Esophagus squamous epithelium (tissue), 5 donors: ENCODE data around the gene KCTD5. TPM values are rescaled to one million over a fixed set of nuclear protein-coding genes. Genes with fewer than 3 reads are reported as not detected.

Experiments
- DNase-seq: peaks from one replicate; lab custom pipeline; 2025; lab: John Stamatoyannopoulos, UW
- H3K27ac ChIP-seq, 4 donors: fragments of 200-600 bp; sonication (generic); one replicate each; pipeline ENCODE4 v1.5.1; 2016 to 2019; ENCODE audit warnings: mild to moderate bottlenecking in 1 of 4
- H3K27me3 ChIP-seq, 4 donors: fragments of 200-600 bp; sonication (generic); 1 replicate in 3 of 4; 2 replicates in 1 of 4; pipeline versions ENCODE4 v1.5.1 to v1.6.0; 2017 to 2021; ENCODE audit warnings: antibody characterized with exemption in 1 of 4
- H3K36me3 ChIP-seq, 3 donors: fragments of 200-600 bp; sonication (generic); one replicate each; pipeline ENCODE4 v1.5.1; 2016 to 2019
- H3K4me1 ChIP-seq, 3 donors: fragments of 200-600 bp; sonication (generic); one replicate each; pipeline ENCODE4 v1.5.1; 2017 to 2019
- H3K4me3 ChIP-seq, 4 donors: fragments of 200-600 bp; sonication (generic); 1 replicate in 3 of 4; 2 replicates in 1 of 4; pipeline ENCODE4 v1.5.1; 2016 to 2019; ENCODE audit warnings: mild to moderate bottlenecking in 2 of 4, moderate library complexity in 1 of 4
- H3K9me3 ChIP-seq, 3 donors: fragments of 200-600 bp; sonication (generic); one replicate each; pipeline ENCODE4 v1.5.1; 2016 to 2019
- POLR2A ChIP-seq, 4 donors: fragments of 450-650 bp; IDR thresholded peaks; one replicate each; pipeline ENCODE4 v1.6.1; 2017; ENCODE audit warnings: antibody characterized with exemption in 4 of 4, mild to moderate bottlenecking in 4 of 4, moderate library complexity in 3 of 4
- WGBS, 2 donors: methylation state at CpG; one replicate each; pipeline ENCODE4 v1.1.5; 2018; 5-methylcytosine and 5-hydroxymethylcytosine counted together
- intact Hi-C: fragments of 100-400 bp; cut with DNase I; formaldehyde crosslinking; loops from one replicate; pipeline ENCODE4 v1.15.0; 2022
- total RNA-seq, 4 donors: library from RNA; depleted of rRNA; stranded (reverse); fragments of >200 nt; gene quantifications; one replicate each; pipeline ENCODE4 v1.1.0, GENCODE V29; 2016
- TF ChIP-seq, protein P1 (sequence below), 6 experiments: fragments of 450-650 bp in 4 of 6; fragments of 200-600 bp in 2 of 6; sonication (generic) in 2 of 6; IDR thresholded peaks; one replicate each; pipeline ENCODE4 v1.5.1; 2016 to 2019; ENCODE audit warnings: antibody characterized with exemption in 6 of 6, mild to moderate bottlenecking in 4 of 6, moderate library complexity in 4 of 6
- donor health status: DM: yes; HTN: yes; CAD: no.

Gene KCTD5
- total RNA-seq, 4 donors from 2014 or later: 24.8 to 51.9 (median 40.3) TPM

DNA sequence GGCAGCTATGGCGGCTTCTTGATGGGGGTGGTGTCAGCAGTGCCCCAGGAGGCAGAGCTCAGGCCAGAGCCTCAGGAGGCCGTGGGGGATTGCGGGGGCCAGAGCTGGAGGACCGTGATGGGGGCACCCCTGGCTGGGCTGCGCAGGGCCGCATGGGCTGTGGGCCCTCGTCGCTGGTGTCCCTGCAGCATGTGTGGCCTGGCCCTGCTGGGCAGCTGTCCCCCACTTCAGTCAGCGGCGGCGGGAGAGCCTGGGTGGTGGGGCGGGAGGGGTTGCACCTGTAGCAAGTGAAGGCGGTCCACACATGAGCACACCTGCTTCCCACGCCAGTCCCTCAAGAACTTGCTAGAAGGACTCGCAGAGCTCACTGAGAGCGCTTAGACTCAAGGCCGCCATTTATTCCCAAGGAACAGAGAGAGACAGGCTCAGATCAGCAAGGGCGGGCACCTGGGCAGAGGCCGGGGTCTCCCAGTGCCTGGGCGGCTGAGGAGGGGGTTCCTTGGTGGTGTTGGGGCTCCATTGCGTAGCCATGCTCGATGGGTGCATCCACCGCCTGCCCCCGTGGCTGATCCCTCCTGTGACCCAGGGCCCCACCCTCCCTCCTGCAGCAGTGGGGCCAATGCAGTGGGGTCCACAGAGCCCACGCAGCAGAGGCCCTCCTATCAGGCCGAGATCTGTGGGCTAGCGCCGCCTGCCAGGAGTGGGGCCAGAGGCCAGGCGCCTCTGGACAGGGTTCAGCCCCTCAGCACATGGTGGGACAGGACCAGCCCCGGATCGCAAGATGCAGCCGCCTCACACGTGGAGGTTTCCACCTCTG, 22.1 kb downstream of the KCTD5 start:
- no peaks in the 10 kb centered on the region for H3K4me1 ChIP-seq
- peaks cover 58 to 100% (median 72%) of the 10 kb centered on the region in 3 donors for H3K36me3 ChIP-seq
- WGBS, 2 donors: 80 to 100% methylated on average over 2 of the region's 33 CpGs
- H3K27me3 ChIP-seq: no peaks in the 10 kb centered on the region
- no peak overlapping the region for H3K4me3 ChIP-seq
- H3K9me3 ChIP-seq: no peaks in the 10 kb centered on the region
- intact Hi-C loops: no loop called here
- no peak for DNase-seq
- TF ChIP-seq POLR2A (IDR thresholded peaks at IDR 0.05): no peak
- TF ChIP-seq, protein P1, sequence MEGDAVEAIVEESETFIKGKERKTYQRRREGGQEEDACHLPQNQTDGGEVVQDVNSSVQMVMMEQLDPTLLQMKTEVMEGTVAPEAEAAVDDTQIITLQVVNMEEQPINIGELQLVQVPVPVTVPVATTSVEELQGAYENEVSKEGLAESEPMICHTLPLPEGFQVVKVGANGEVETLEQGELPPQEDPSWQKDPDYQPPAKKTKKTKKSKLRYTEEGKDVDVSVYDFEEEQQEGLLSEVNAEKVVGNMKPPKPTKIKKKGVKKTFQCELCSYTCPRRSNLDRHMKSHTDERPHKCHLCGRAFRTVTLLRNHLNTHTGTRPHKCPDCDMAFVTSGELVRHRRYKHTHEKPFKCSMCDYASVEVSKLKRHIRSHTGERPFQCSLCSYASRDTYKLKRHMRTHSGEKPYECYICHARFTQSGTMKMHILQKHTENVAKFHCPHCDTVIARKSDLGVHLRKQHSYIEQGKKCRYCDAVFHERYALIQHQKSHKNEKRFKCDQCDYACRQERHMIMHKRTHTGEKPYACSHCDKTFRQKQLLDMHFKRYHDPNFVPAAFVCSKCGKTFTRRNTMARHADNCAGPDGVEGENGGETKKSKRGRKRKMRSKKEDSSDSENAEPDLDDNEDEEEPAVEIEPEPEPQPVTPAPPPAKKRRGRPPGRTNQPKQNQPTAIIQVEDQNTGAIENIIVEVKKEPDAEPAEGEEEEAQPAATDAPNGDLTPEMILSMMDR (IDR thresholded peaks at IDR 0.05): no peak
- no peak overlapping the region for H3K27ac ChIP-seq

DNA sequence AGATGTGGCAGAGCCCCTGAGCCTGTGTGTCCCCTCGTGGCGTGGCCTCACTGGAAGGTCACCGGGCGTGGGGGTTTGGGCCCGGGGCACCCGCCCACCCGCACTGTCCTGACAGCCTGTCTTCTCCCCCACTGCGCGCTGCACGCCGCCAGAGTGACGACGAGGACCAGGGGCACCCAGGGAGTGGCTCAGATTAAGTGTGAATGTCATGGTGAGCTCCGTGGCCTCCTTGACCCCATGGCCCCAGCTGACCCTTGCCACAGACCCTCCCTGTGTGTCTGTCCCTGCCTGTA, 22.6 kb downstream of the KCTD5 start:
- H3K9me3 ChIP-seq: no peaks in the 10 kb centered on the region
- no peak for DNase-seq
- 100% methylated on average over 1 of the region's 14 CpGs; no CpG with 5 or more reads in 1 of the 2 donors for WGBS, 2 donors
- H3K4me3 ChIP-seq: no peak overlapping the region
- peaks cover 53 to 100% (median 69%) of the 10 kb centered on the region in 3 donors for H3K36me3 ChIP-seq
- no peak for TF ChIP-seq POLR2A (IDR thresholded peaks at IDR 0.05)
- TF ChIP-seq, protein P1 (IDR thresholded peaks at IDR 0.05): no peak
- H3K27ac ChIP-seq: no peak overlapping the region
- H3K27me3 ChIP-seq: no peaks in the 10 kb centered on the region
- intact Hi-C loops: no loop called here
- no peaks in the 10 kb centered on the region for H3K4me1 ChIP-seq

DNA sequence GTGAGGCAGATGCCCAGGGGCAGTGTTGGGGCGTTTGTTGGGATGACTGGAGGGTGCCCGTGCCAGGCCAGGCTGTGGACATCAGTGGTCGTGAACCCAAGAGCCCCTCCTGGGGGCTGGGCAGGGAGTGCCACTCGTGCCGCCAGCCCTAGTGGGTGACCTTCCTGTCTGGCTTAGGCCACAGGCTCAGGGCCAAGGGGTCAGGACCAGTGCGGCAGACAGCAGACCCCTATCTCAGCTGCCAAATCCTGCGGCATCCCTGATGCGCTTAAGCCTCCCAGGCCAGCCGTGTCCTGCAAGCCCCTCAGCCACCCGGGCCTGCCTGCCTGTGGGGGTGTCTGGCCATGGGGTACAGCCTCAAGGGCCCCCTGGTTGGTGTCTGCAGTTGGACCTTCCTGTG, 23.0 kb downstream of the KCTD5 start:
- WGBS, 2 donors: 90% methylated on average over 2 of the region's 10 CpGs; no CpG with 5 or more reads in 1 of the 2 donors
- no peak overlapping the region for H3K27ac ChIP-seq
- intact Hi-C loops: no loop called here
- no peaks in the 10 kb centered on the region for H3K27me3 ChIP-seq
- no peak for DNase-seq
- H3K4me3 ChIP-seq: no peak overlapping the region
- TF ChIP-seq, protein P1 (IDR thresholded peaks at IDR 0.05): no peak
- no peak for TF ChIP-seq POLR2A (IDR thresholded peaks at IDR 0.05)
- H3K9me3 ChIP-seq: no peaks in the 10 kb centered on the region
- H3K36me3 ChIP-seq: peaks cover 48 to 100% (median 65%) of the 10 kb centered on the region in 3 donors
- H3K4me1 ChIP-seq: no peaks in the 10 kb centered on the region

DNA sequence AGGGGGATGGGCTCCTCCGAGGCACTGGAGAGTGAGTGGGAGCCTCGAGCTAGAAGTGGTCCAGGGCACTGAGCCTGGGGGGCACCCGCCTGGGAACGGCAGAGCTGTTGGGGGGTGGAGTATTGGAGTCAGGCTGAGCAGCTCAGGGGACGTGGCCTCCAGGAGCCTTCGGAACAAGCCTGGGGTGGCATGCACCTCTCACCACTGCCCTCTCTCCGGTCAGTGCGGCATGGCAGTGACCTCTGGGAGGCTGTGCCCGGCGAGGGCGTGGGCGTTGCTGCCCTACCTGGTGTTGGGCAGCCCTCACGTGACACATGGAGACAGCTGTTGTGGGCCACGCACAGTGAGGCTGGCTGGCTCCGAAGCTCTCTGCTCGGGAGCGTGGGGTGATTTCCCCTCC, 23.8 kb downstream of the KCTD5 start:
- TF ChIP-seq, protein P1 (IDR thresholded peaks at IDR 0.05): no peak
- no peak for TF ChIP-seq POLR2A (IDR thresholded peaks at IDR 0.05)
- 80 to 94% methylated on average over 1 to 11 of the region's 17 CpGs for WGBS, 2 donors
- intact Hi-C loops: no loop called here

DNA sequence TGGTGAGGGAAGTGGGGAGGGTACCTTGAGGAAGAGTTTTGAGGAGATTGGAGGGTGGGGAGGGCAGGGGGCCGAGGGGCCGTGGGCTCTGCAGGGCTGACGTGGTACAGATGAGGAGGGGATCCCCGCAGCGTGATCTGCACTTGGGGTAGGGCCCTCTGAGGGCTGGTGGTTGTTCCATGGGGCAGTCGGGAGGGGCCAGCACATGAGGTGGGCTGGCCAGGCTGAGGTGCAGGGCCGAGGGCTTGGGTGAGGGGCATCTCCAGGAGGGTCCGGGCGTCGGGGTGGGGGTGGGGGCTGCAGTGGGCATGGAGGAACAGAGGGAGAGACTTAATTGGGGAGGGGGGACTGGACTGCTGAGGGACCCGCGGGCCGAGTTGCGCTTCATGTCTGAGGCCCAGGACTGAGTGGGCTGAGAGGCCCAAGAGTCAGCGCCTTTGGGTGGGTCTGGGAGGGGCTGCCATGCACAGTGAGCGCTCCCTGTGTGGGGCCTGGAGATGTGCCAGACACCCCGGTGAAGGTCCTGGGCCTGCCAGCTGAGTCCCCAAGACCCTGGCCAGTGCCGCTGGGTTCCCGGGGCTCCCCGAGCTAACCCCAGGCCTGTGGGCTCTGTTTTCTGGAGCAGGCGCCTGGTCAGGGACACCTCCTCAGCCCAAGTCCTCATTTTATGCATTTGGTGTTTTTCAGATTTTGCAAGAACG, 24.4 kb downstream of the KCTD5 start:
- H3K27me3 ChIP-seq: no peaks in the 10 kb centered on the region
- DNase-seq: no peak
- H3K4me1 ChIP-seq: peaks cover 0 to under 1% (median 0%) of the 10 kb centered on the region in 3 donors
- H3K27ac ChIP-seq: no peak overlapping the region
- no peaks in the 10 kb centered on the region for H3K9me3 ChIP-seq
- H3K36me3 ChIP-seq: peaks cover 36 to 86% (median 56%) of the 10 kb centered on the region in 3 donors
- intact Hi-C loops: no loop called here
- TF ChIP-seq, protein P1 (IDR thresholded peaks at IDR 0.05): no peak
- TF ChIP-seq POLR2A (IDR thresholded peaks at IDR 0.05): no peak
- 91 to 100% methylated on average over 10 to 12 of the region's 22 CpGs for WGBS, 2 donors
- no peak overlapping the region for H3K4me3 ChIP-seq

More for the DNA sequence above, 23.8 kb downstream of the KCTD5 start:
- no peaks in the 10 kb centered on the region for H3K4me1 ChIP-seq
- DNase-seq: no peak
- H3K27ac ChIP-seq: no peak overlapping the region
- H3K4me3 ChIP-seq: no peak overlapping the region
- H3K9me3 ChIP-seq: no peaks in the 10 kb centered on the region
- H3K36me3 ChIP-seq: peaks cover 41 to 92% (median 58%) of the 10 kb centered on the region in 3 donors
- H3K27me3 ChIP-seq: no peaks in the 10 kb centered on the region
